ENCODE data around the gene EXOC6B.

DNA sequence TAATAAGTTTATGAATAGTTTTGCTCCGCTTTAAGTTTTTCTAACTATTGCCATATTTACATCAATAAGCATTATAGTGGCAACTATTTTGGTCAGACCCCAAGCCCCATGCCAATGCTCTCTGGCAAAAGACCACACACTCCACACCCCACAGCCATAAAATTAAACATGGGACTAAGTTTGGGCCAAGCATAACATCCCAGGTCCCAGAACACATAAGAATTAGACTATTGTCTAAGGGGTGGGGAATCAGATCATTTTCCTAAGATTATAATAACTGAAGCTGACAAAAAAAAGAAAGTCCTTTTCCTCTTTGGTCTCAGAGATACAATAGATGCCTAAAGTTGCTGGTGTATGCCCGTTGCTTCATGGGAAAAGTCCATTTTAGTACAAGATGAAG is 46.3 kb downstream of the EXOC6B start:
- TF ChIP-seq, protein P1, sequence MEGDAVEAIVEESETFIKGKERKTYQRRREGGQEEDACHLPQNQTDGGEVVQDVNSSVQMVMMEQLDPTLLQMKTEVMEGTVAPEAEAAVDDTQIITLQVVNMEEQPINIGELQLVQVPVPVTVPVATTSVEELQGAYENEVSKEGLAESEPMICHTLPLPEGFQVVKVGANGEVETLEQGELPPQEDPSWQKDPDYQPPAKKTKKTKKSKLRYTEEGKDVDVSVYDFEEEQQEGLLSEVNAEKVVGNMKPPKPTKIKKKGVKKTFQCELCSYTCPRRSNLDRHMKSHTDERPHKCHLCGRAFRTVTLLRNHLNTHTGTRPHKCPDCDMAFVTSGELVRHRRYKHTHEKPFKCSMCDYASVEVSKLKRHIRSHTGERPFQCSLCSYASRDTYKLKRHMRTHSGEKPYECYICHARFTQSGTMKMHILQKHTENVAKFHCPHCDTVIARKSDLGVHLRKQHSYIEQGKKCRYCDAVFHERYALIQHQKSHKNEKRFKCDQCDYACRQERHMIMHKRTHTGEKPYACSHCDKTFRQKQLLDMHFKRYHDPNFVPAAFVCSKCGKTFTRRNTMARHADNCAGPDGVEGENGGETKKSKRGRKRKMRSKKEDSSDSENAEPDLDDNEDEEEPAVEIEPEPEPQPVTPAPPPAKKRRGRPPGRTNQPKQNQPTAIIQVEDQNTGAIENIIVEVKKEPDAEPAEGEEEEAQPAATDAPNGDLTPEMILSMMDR (IDR thresholded peaks at IDR 0.05; ENCODE audit: borderline replicate concordance, extremely low read depth, low read length, poor library complexity, severe bottlenecking), result no peak
- TF ChIP-seq EZH2 (IDR thresholded peaks at IDR 0.05; ENCODE audit: borderline replicate concordance, low read depth, low read length, severe bottlenecking), result no peak
